AG09309 (cell line): Measurements from ENCODE around the gene NAALADL2.

Experiments used
- DNase-seq: peaks from one replicate; pipeline ENCODE4 v3.0.0-alpha.2; 2010; ENCODE audit warnings: low read depth
- H3K4me3 ChIP-seq: 2 replicates; pipeline ENCODE4 v1.5.1; 2011; ENCODE audit warnings: mild to moderate bottlenecking, low read depth, low read length, moderate library complexity; ENCODE audit not compliant: control insufficient read depth
- CTCF ChIP-seq: IDR thresholded peaks from 2 replicates; pipeline ENCODE4 v1.5.1; 2011; ENCODE audit warnings: mild to moderate bottlenecking, low read depth, low read length, inconsistent platforms; ENCODE audit not compliant: insufficient read depth, control insufficient read depth; ENCODE audit errors: missing control alignments

NAALADL2 gene

DNA sequence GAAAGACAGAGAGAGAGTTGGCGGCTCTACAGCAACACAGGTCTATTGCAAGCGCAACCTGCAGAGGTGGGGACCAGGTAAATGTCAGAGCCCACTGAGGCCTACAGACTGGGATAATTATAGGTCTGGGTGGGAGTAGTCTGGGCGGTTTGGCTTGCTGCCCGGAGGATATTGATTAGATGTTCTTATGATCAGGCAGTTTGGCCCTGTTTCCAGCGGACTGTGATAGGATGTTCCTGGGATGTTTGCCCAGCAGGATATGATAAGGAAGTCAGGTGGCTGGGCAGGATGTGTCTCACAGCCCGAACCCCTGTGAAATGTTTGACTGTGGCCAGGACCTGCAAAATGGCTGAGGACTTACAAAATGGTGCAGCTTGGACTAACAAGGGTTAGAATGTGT is 364.9 kb downstream of the NAALADL2 start:
- H3K4me3 ChIP-seq, result no peak overlapping the region
- no peak for DNase-seq
- no peak for TF ChIP-seq CTCF

GRCh38 chr3:175226444-175226843 is 367.3 kb downstream of the NAALADL2 start:
- no peak overlapping the region for H3K4me3 ChIP-seq
- peak; percentile 14 for DNase-seq
- TF ChIP-seq CTCF, result no peak

DNA sequence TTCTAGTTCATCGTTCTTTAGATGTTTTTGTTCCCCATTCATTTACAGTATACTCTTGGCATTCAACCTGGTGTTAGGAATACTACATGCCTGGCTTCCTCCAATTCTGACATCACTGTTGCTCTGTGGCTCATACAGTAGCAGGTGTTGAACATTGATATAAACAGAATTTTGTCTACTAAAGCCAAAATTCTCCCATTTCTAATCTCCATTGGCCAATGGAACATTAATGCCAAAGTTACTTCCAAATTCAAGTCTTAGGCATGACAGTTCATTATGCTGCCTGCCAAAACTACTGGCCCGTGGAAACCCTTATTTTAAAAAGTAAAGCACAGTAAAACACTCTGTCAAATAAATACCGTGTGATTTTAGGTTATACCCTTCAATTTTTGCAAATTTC is 368.0 kb downstream of the NAALADL2 start:
- TF ChIP-seq CTCF, result no peak
- DNase-seq, result no peak
- no peak overlapping the region for H3K4me3 ChIP-seq

DNA sequence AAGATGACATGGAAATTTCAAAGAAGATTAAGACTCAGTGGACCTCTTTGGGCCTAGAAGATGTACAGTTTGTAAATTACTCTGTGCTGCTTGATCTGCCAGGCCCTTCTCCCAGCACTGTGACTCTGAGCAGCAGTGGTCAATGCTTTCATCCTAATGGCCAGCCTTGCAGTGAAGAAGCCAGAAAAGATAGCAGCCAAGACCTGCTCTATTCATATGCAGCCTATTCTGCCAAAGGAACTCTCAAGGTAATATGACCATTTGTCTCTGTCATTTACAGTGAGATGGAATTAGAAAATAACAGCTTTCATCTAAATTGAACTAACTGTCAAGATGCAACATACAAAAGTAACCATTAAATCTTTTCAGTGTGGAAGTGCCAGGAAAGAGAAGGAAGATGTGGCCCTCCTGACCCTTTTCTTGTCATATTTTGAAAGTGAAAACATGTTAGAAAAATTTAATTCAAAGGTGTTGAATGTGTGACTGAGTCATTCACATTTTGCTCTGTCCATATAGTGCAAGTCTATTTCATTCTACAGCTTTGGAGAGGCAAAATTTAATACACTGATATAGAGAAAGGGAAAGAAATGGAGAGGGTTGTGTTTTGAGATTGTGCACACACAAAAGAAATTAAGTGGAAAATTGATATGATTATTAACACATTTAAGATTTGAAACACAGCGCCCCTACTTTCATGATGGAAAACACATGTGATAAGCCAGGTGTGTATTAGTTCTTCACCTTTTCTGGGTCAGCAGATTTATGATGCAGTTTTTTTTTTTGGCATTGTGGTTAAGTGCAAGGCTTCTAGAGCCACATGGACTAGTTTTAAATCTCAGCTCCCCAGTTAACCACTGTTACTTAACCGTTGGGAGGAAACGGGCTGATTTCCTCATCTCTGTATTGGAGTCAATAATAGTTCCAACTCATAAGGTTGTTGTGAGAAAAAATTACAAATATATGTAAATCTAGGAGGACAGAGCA is 375.1 kb downstream of the NAALADL2 start:
- no peak for DNase-seq
- H3K4me3 ChIP-seq, result no peak overlapping the region
- no peak for TF ChIP-seq CTCF

GRCh38 chr3:175238801-175239200 is 379.7 kb downstream of the NAALADL2 start:
- DNase-seq, result no peak
- no peak for TF ChIP-seq CTCF
- no peak overlapping the region for H3K4me3 ChIP-seq

GRCh38 chr3:175240921-175241320 is 381.8 kb downstream of the NAALADL2 start:
- H3K4me3 ChIP-seq, result no peak overlapping the region
- no peak for DNase-seq
- no peak for TF ChIP-seq CTCF
